HG03558 (cell line): ENCODE data around the gene MEST.
"Not testable (repeated sequence)": the region's sequence is repeated elsewhere in the genome, so short reads cannot be mapped to it uniquely, and the experiment has no call there.

ENCODE experiments used
- ATAC-seq: cut with Tn5 transposase; IDR thresholded peaks from one replicate; pipeline ENCODE4 v1.9.1; 2021; ENCODE audit warnings: moderate number of reproducible peaks; ENCODE audit not compliant: unreplicated experiment; ENCODE audit errors: extremely low read depth

The MEST gene

DNA sequence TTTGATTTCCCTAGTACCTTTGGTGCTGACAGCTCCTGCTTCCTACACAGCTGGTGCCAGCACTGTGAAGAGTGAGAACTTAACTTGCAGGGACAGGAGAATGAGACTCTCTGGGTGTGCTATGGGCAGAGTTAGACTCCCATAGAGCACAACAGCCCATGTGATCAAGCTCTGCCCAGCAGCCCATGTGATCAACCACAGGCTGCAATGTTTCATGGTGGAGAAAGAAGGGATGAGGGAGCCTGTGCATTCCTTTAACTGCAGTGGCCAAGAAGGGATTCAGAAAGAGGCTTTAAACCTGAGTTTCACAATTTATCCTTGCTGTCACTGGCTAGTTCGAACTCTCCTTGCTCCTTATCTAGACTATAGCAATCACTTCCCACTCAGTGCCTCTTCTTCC lies 10.0 kb upstream of the MEST start:
- no peak for ATAC-seq

DNA sequence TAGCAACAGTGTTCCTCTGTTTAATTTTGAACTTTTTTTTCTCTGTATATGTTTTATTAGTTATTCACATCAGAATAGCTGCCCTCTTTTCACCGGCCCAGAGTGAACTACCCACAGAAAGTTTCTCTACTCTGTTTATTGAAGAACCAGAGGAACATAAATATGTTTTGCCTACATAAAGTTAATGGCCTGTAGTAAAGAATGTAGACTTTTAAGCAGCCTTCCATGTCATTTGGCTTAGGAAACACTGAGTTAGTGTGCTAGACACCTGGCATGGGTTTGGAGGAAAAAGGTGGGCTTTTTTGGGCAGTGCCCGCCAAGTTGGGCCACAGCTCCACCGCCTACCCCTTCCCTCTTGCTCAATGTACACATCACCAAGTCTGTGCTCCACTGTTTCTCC lies 8.9 kb upstream of the MEST start:
- ATAC-seq = no peak

DNA sequence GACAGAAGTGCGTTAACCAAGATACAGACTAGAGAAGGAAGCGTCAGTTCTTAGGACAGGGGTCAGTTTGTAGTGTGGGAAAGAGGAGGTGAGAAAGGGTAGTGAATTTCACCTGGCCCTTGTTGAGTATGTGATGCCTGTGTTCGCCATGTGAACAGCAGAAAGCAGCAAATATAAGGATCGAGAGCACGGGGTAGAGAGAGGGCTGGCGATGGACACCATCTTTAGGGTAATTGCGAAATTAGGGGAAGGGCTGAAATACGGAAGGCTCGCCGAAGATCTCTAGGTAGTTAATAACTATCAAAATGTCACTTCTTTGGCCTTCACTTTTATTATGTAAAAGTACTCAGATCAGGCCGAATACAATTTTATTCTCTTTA lies 6.2 kb upstream of the MEST start:
- ATAC-seq = no peak

DNA sequence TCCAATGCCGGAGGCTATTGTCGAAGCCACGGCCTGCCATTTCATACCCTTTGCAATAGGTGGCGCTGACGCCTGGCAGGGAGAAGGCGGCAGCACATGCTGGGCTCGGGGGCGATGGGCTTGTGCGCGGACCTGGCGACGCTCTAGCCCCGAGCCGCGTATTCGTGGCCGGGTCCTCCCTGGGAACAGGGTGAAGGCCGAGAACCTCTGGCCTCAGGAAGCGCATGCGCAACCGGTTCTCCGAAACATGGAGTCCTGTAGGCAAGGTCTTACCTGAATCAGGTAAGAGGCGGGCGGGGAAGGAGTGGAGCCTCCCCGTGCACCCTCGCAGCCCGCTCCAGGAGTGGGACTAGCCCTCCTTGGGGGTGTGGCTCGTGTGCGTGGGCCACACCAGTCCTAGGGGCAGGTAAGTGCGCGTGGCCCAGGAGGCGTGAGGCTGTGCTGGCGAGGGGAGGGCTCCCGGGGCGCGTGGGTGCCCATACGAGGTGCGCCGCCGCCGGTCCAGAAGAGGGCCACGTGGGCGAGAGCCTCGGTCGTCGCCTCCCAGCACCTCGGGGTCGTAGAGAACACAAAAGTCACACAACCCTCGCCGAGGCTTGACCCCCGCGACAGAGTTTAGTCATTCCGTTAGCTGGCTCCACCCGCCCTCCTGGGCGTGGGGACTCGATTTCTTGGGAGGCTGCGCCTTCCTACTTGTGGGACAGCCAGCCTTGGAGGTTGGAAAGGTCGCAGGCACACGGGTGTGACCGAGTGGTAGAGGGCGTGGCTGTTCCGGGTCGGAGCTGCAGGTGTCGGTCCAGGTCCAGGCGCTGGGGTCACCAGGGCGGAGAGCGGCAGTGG lies 5.6 kb upstream of the MEST start:
- no peak for ATAC-seq

DNA sequence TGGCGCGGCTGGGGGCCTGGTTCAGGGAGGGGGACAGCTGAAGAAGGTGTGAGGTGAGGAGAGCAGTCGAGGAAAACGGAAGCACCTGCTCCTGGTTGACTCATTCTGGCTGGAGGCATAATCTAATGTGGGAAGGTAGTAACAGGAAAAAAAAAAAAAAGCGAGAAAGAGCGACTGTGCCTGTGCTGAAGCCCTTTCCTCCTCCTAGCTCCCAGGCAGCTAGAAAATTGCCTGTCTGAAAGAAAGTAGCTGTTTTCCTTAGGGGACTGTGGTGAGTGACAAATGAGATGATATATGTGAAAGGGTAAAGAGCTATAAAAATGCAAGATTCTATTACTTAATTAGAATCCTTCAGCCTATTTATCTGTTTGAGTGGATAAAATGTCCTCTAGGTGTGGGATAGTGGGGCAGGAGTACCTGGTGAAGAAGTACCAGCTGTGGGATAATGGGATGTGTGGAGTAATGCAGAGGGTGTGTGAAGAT lies 4.9 kb upstream of the MEST start:
- no peak for ATAC-seq

DNA sequence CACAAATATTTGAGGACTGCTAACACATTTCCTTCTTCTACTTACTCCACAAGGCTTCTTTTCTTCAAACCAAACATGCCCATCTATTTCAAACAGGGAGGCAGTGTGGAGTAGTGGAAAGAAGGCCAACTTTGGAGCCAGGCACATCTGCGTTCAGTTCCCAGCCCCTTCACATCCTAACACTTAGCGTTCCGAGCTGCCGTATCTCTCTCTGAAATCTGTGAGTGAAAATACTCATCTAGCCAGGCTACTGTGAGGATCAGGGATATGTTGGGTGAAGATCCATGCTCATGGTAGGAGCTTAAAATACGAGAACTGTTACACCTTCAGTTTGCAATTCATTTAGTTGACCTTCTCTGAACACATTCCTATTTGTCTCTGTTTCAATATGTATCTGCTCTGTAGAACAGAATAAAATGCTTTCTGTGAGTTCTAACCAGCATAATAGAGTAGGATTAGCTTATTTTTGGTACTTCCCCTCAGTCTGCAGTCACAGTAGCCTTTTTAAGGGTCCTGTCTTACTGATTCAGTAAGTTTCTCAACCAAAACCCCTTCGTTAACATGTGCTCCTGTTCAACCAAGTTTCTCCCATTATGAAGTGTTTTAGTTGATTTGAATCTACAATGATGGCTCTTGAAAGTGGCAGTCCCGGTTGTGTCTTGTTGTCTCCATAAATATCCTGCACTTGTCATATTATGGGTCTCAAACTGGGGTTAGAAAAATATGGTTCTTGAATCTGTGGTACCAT lies 3.3 kb upstream of the MEST start:
- ATAC-seq = no peak

DNA sequence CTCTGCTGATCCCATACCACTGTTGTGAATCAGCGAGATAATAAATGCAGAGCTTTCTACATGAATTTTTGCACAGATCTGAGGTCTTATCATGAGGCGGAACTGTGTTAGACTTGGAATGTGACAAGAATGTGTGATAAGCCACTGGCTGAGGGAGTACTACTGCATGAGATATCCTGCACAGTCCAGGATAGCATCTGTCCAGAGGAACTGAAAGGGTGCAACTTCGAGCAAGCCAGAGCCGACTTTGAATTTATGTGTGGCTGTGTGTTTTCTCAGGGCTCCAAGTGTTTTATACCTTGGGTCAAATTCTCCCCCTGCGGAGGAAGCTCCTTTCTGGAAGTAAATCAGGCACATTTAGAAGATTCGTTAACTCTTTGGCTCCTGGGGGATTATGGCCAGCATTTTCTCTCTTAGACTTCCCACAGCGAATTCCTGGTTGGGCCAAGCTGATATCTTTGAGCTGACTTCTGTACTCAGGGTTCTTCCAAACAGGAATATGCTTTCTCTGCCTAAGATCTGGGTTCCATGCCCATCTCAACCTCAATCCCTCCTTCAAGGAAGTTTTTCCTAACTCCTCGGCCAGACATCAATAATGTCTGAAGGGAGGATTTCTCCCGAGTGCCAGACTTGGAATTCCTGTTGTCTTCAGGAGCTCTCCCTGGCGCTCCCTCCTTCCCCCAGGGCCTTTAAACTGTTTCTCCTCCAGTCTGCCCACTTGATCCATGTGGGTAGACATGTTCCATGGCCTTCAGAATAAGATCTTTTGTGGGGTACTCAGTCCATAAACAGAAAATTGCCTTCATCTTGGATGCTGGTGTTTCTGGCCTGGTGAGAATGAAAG lies 2.5 kb upstream of the MEST start:
- no peak for ATAC-seq

DNA sequence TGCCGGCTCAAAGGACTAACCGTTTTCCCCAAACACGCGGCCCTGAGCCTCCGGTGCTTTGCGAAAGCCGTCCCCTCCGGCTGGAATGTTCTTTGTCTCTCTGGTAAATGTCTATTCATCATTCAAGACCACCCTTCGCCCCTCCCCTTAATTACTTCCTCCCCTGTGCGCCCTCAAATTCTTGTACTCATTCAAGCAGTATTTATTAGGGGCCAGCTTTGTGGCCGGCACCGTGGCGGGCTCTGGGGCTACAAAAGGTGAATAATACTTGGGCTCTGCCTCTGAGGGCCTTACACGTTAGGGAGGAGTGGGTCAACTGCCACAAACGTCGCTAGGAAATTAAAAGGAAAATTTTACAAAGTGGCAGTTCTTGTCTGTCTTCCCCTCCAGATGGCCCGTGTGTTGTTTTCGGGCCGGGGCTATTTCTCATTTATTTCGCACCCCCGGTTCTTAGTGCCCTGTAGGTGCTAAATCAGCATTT lies 1.5 kb upstream of the MEST start:
- no peak for ATAC-seq

DNA sequence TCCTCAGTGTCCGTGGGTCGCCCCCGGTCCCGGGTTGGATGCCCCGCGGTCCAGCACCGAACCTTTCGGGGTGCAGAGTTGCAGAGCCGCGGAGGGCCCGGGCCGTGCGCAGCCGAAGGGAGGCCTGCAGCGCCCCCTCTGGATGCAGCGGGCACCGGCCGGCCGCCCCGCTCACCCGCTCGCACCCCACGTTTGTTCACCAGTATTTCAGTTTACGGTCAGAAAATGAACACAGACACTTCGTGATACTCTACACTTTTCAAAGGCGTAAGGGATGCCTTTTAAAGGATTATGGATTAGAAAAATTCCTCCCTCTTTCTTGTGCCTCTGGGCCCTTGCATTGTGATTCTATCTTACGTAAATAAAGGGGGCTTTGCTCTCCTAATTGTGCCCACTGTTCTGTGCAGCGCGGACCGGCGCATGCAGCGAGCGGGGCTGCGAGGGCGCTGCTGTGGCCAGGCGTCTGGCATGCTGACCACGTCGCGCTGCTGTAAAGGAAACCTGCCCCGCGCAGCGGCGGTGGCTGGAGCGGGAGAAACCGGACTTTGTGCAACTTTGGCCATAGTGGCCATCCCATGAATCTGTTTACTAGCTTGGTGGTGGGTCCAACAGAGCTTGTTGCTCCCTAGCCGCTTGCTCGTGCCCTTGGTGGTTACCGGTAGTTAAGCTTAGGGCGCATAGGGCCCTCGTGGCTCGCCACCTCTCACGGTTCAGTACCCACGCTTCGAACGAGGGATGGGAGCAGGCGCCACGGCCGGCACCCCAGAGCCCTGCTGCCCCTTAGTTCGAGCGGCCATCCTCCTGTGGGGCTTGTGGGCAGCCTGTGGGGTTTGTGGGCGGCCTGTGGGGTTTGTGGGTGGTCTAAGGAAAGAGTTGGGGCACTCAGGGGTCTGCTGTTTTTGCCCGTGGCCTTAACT lies 739 bp upstream of the MEST start:
- ATAC-seq = no peak

DNA sequence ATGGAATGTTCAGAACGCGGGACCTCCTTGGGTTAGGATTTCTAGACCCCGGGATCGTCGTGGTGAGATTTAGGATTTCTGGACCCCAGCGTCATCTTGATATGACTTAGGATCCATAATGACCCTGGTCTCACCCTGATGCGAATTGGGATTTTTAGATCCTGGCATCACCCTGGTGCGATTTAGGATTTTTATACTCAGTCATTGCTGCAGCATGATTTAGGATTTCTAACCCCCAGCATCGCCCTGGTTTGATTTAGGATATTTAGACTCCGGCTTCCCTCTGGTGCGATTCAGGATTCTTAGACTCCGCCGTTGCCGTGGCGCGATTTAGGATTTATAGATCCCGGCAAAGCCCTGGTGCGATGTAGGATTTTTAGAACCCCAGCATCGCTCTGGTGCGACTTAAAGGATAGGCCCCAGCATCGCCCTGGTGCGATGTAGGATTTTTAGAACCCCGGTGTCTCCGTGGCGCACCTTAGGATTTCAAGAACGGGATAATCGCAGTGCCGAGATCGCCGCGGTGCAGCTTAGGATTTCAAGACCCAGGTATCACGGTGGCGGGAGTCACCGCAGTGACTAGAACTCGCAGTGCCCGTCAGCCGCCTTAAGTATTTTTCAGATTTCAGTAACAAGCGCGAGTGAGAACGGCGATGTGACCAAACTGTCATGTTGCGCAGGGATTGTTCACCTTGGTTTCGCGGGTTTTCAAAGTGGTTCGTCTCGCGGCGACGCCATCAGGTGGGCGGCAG lies 814 bp downstream of the MEST start:
- no peak for ATAC-seq

DNA sequence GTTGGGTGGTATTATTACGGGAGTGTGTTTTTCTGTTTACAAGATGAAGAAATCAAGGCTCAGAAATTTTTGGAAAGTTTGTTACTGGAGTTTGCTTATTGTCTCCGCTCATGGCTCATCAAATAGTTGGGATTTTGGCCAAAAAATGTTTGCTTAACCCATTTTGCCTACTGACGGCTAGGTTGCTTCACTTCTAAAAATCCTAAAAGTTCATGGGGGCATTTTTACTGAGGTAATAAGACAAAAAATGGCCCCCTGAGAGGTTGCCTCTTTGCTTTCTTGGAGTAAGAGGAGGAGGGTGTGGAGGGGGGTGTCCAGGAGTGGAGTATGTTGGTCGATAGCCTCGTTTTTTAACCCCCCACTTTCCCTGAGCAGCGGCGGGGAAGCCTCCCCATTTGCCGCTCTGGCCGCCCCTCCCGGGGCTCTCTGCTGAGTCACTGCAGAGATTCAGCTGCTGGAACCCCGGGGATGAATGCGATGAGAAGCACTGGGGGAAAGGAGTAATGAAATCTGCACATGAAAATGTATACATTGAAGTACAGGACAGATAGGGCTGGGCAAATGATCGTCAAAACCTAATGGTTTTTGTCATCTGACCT lies 1.5 kb downstream of the MEST start:
- ATAC-seq = no peak

DNA sequence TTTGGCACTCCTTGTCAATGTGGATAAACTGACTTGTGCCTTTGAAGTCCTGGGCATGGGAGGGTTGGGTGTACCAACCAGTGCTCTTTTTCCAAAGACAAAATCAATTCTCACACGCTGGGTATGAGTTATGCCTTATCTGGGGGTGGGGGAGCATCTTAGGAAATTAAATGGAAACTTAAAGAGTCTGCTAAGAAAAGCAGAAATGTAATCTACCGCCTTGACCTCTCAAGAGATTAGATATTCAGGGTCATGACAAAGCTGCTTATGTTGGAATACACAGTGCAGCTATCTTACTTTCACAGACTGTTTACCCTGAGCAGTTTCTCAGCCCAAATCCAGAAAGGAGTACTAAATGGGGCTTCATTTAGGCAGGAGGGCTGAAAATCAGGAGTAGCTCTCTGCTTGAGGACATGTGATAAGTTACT lies 2.6 kb downstream of the MEST start:
- no peak for ATAC-seq

DNA sequence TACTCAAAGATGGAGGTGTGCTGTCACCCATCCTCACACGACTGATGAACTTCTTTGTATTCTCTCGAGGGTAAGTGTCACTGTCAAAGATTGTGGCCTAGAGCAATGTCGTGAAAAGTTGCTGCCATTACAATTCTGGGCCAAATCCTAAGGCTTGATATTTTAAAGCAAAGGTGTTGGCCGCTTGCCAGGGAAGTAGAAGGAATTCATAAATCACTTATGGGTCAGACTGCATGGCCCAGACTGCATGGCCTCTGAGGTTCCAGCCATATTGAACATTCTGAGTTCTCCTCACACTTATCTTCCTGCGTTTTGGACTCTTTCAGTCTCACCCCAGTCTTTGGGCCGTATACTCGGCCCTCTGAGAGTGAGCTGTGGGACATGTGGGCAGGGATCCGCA lies 8.6 kb downstream of the MEST start:
- no peak for ATAC-seq

DNA sequence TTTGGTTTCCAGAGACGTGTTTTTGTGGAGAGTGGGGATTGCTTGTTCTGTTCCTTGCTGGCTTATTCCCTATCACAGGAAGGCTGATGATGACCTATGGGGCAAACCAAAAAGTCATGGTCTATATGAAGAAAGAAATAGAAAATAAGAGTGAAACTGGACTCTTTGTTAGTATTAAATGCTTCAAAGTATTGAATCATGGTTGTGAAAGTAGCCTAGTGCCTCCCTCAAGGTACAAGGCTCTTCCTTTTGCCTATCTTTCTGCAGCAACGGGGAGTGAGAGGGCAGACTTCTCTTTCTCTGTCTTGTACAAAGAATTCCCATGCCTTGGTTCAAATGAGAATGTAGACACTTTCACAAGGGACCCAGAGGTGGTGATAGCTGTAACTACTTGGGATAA lies 9.0 kb downstream of the MEST start:
- ATAC-seq = no peak

DNA sequence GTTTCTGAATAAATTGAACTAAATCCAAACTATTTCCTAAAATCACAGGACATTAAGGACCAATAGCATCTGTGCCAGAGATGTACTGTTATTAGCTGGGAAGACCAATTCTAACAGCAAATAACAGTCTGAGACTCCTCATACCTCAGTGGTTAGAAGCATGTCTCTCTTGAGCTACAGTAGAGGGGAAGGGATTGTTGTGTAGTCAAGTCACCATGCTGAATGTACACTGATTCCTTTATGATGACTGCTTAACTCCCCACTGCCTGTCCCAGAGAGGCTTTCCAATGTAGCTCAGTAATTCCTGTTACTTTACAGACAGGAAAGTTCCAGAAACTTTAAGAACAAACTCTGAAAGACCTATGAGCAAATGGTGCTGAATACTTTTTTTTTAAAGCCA lies 13.9 kb downstream of the MEST start:
- ATAC-seq = no peak

DNA sequence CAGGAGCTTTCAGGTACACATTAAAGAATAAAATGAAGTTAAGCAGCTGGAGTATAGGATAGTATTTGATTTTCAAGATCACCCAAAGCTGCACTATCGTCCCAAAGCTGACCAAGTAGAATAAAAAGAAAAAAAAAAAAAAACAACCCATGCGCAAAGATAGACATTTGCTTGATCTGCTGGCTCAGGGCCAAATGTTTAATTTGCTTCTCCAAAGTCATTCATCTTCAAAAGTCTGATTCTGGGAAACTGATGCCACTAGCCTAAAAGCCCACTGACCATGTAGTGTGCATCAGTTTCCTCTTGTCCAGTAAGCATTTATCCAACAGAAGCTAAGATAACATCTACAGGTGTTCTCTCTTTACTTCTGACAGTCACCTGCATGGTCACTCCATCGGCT lies 14.5 kb downstream of the MEST start:
- no peak for ATAC-seq

DNA sequence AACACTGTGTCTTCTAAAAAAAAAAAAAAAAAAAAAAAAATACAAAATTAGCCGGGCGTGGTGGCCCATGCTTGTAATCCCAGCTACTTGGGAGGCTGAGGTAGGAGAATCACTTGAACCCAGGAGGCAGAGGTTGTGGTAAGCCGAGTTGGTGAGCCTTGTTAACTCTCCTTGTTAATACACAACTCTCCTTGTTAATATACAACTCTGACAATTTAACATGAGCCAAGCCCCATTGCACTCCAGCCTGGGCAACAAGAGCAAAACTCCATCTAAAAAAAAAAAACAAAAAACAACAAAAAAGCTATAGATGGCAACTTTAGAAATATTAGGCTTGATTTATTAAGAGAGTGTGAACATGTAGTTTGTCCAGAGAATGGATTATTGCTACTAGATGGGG lies 20.2 kb downstream of the MEST start:
- not testable (repeated sequence) for ATAC-seq

DNA sequence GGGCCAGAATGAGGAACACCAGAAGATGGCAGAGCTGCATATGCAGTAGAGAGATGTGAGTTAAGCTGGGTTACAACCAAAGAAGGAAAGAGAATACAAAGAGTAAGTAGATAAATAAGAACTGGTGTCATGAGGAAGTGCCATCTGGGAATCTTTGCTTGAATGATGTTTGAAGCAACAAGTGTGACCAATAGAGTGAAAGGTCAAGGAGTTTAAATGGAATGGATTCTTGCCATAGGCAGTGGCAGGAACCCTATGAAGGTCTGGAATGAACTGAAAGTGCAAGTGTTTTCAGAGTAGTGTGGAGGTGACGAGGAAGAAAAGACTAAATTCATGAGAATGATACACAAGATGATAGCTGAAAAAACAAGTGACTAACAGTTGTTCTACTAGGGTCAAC lies 21.6 kb downstream of the MEST start:
- ATAC-seq = no peak
